PC-9 (cell line): Measurements from ENCODE around the gene CARD11.

Source experiments
- EZH2 ChIP-seq: fragments of 200-600 bp; sonication (generic); IDR thresholded peaks from 2 replicates; pipeline ENCODE4 v1.8.0; 2017; ENCODE audit warnings: antibody characterized with exemption, low read depth
- TF ChIP-seq, protein P1 (sequence below): fragments of 200-600 bp; sonication (generic); conservative IDR thresholded peaks from 2 replicates; pipeline ENCODE4 v1.6.1; 2017; ENCODE audit warnings: mixed run types, antibody characterized with exemption, mild to moderate bottlenecking, moderate library complexity

DNA sequence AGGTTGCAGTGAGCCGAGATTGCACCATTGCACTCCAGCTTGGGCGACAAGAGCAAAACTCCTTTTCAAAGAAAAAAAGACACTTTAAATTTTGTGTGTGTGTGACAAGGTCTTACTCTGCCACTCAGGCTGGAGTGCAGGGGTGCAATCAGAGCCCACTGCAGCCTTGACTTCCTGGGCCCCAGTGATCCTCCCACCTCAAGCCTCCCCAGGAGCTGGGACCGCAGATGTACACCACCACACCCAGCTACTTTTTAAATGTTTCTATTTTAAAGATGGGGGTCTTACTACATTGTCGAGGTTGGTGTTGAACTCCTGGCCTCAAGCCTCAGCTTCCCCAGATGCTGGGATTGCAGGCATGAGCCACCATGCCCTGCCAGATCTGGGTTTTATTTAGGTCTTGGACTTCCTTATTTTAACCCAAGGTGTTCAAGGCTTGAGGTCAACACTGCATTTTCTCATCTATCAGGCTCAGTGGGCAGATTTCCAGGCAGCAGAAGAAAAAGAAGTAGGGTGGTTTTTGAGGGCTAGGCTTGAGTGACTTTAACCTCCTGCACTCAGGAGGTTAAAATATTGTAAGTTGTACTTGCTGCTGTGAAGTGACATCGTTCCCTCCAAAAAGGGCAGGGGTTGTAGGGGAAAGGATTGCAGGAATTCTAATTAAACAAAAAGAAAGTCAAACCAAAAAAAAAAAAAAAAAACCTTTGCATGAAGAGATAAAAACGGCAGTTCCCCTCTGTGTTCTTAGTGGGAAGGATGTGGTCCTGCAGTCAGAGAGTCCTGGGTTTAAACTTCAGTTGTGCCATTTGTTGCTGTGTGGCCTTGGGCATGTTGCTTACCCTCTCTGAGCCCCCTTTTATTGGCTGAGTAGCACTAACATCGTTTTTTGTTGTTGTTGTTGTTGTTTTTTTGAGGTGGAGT lies 71.5 kb downstream of the CARD11 start:
- TF ChIP-seq, protein P1, sequence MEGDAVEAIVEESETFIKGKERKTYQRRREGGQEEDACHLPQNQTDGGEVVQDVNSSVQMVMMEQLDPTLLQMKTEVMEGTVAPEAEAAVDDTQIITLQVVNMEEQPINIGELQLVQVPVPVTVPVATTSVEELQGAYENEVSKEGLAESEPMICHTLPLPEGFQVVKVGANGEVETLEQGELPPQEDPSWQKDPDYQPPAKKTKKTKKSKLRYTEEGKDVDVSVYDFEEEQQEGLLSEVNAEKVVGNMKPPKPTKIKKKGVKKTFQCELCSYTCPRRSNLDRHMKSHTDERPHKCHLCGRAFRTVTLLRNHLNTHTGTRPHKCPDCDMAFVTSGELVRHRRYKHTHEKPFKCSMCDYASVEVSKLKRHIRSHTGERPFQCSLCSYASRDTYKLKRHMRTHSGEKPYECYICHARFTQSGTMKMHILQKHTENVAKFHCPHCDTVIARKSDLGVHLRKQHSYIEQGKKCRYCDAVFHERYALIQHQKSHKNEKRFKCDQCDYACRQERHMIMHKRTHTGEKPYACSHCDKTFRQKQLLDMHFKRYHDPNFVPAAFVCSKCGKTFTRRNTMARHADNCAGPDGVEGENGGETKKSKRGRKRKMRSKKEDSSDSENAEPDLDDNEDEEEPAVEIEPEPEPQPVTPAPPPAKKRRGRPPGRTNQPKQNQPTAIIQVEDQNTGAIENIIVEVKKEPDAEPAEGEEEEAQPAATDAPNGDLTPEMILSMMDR, result no peak
- TF ChIP-seq EZH2, result no peak
